Nephron (organoid): Measurements from ENCODE around the gene SPTBN1.
A peak's percentile ranks its signal among the peaks of the same experiment; 100 is the strongest.

ENCODE experiments used
- H3K27ac Mint-ChIP-seq, 3 experiments: 2 replicates each; pipeline ENCODE4 v1.8.0; 2020; ENCODE audit warnings: mixed read lengths in 3 of 3, mild to moderate bottlenecking in 2 of 3, moderate library complexity in 1 of 3
- H3K27me3 Mint-ChIP-seq: 2 replicates; pipeline ENCODE4 v1.8.0; 2021; ENCODE audit warnings: low read depth, mild to moderate bottlenecking, moderate library complexity, mixed read lengths
- H3K36me3 Mint-ChIP-seq: 2 replicates; pipeline ENCODE4 v1.8.0; 2020; ENCODE audit warnings: low read depth, mixed read lengths
- H3K4me1 Mint-ChIP-seq: 2 replicates; pipeline ENCODE4 v1.8.0; 2020; ENCODE audit warnings: mixed read lengths
- H3K4me3 Mint-ChIP-seq, 3 experiments: 2 replicates each; pipeline ENCODE4 v1.8.0; 2020; ENCODE audit warnings: mild to moderate bottlenecking in 3 of 3, mixed read lengths in 3 of 3, moderate library complexity in 2 of 3
- H3K9me3 Mint-ChIP-seq: 2 replicates; pipeline ENCODE4 v1.8.0; 2020; ENCODE audit warnings: mixed read lengths
- TF ChIP-seq, protein P1 (sequence below), 3 experiments: fragments of 200-600 bp; sonication (generic); IDR thresholded peaks; one replicate each; pipeline ENCODE4 v1.5.0; 2021; ENCODE audit warnings: antibody characterized with exemption in 3 of 3; ENCODE audit not compliant: unreplicated experiment in 3 of 3

Gene SPTBN1

DNA sequence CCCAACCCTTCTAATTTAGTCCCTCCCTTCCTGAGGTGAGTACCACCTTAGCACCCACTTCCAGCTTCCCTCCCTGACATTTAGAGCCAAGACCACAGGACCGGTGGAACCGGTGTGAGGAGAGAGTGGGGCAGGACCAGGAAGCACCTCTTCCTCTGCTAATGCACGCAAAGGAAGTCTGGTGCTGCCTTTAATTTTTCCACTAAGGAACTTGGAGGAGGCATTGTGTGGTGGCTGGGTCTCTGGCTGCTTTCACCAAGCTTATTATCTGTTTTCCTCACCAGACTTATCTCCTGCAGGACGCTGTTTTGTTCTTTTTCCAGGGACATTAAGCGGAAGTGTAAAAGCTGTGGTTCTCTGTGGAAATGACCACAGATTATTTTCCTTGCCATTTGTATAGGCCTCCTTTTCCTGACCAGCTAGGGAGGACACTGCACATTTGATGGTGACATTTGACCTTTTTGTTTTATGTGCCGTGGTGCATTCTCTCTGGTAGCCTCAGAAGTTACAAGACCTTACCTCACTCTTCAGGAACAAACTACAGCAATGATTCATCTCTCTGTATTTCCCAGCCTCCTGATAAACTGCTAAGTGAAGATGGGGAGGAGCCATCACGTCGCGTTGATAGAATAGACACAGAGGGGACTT lies 39.8 kb upstream of the SPTBN1 start:
- Mint-ChIP-seq H3K9me3 (no peaks in the 10 kb centered on the region), H3K4me1 (peaks cover 33% of the 10 kb centered on the region), H3K27ac (peak overlapping the region in 1 of 3 experiments; percentile 30)

DNA sequence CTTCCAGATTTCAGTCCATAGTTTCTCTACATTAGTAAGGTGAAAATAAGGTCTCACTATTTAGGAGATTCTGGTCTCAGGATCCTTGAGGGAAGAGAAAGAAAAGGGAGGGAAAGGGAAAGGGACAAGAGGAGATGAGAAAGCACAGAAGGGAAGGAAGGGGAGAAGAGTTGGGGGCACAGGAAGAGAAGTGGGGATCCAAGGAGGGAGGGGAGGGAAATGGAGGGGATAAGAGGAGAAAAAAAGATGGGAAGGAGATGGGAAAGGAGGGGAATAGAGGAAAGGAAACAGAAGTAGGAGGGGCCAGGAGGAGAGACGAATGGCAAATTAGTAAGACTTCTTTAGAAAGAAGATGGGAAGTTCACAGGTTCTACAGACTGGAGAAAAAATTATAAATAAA lies 39.2 kb upstream of the SPTBN1 start:
- peak overlapping the region in 1 of 3 experiments; percentile 30 for H3K27ac Mint-ChIP-seq
- H3K36me3 Mint-ChIP-seq, result no peaks in the 10 kb centered on the region
- peaks cover 27% of the 10 kb centered on the region for H3K4me1 Mint-ChIP-seq
- H3K4me3 Mint-ChIP-seq, result no peak overlapping the region
- TF ChIP-seq, protein P1, sequence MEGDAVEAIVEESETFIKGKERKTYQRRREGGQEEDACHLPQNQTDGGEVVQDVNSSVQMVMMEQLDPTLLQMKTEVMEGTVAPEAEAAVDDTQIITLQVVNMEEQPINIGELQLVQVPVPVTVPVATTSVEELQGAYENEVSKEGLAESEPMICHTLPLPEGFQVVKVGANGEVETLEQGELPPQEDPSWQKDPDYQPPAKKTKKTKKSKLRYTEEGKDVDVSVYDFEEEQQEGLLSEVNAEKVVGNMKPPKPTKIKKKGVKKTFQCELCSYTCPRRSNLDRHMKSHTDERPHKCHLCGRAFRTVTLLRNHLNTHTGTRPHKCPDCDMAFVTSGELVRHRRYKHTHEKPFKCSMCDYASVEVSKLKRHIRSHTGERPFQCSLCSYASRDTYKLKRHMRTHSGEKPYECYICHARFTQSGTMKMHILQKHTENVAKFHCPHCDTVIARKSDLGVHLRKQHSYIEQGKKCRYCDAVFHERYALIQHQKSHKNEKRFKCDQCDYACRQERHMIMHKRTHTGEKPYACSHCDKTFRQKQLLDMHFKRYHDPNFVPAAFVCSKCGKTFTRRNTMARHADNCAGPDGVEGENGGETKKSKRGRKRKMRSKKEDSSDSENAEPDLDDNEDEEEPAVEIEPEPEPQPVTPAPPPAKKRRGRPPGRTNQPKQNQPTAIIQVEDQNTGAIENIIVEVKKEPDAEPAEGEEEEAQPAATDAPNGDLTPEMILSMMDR (IDR thresholded peaks at IDR 0.05; ENCODE audit: unreplicated experiment in 3 of 3), result no peak
- H3K27me3 Mint-ChIP-seq, result no peaks in the 10 kb centered on the region
- no peaks in the 10 kb centered on the region for H3K9me3 Mint-ChIP-seq

More for the DNA sequence above, 39.8 kb upstream of the SPTBN1 start:
- Mint-ChIP-seq H3K36me3 (no peaks in the 10 kb centered on the region), H3K4me3 (no peak overlapping the region), H3K27me3 (no peaks in the 10 kb centered on the region)
- TF ChIP-seq, protein P1 (IDR thresholded peaks at IDR 0.05; ENCODE audit: unreplicated experiment in 3 of 3), result no peak

DNA sequence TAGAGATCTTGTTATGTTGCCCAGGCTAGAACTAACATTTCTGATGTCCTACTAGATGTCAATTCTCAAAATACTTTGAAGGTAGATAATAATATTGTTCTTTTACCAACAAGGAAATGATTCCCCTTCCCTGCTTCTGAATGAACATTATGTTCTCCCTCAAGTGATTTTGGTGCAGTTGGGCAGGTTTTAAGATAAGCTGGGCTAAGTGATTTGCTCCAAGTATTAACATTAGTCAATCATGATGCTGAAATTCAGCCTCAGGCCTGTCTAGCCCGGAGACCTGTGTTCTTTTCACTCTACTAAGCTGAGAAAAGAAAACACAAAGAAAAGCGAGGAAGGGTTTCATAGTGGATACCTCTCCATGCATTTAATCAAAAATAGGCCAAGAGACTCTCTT lies 38.5 kb upstream of the SPTBN1 start:
- H3K4me1 Mint-ChIP-seq, result peaks cover 27% of the 10 kb centered on the region
- no peak overlapping the region for H3K27ac Mint-ChIP-seq
- TF ChIP-seq, protein P1 (IDR thresholded peaks at IDR 0.05; ENCODE audit: unreplicated experiment in 3 of 3), result no peak
- no peaks in the 10 kb centered on the region for H3K27me3 Mint-ChIP-seq
- no peak overlapping the region for H3K4me3 Mint-ChIP-seq
- no peaks in the 10 kb centered on the region for H3K9me3 Mint-ChIP-seq
- no peaks in the 10 kb centered on the region for H3K36me3 Mint-ChIP-seq

DNA sequence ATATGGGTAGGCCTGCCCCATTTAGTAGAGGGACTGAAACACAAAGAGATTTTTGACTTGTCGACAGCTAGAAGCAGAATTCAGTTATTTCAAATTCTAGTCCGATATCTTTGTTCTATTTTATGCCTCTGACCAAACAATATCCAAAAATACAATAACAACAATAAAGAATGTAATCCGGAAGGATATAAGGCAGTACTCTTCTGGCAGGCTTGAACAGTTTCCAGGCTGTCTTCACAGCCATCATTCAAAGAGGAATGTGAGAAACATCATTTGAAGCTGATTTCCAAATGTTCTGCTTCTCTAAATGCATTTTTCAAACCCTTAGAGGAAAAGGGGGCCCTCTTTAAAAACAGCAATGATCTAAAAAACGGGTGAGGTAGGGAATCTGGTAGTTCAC lies 36.7 kb upstream of the SPTBN1 start:
- Mint-ChIP-seq H3K4me3 (no peak overlapping the region), H3K27me3 (no peaks in the 10 kb centered on the region), H3K9me3 (no peaks in the 10 kb centered on the region), H3K27ac (peak overlapping the region in 2 of 3 experiments; percentile 52 to 59), H3K4me1 (peaks cover 34% of the 10 kb centered on the region), H3K36me3 (no peaks in the 10 kb centered on the region)
- TF ChIP-seq, protein P1 (IDR thresholded peaks at IDR 0.05; ENCODE audit: unreplicated experiment in 3 of 3), result no peak

DNA sequence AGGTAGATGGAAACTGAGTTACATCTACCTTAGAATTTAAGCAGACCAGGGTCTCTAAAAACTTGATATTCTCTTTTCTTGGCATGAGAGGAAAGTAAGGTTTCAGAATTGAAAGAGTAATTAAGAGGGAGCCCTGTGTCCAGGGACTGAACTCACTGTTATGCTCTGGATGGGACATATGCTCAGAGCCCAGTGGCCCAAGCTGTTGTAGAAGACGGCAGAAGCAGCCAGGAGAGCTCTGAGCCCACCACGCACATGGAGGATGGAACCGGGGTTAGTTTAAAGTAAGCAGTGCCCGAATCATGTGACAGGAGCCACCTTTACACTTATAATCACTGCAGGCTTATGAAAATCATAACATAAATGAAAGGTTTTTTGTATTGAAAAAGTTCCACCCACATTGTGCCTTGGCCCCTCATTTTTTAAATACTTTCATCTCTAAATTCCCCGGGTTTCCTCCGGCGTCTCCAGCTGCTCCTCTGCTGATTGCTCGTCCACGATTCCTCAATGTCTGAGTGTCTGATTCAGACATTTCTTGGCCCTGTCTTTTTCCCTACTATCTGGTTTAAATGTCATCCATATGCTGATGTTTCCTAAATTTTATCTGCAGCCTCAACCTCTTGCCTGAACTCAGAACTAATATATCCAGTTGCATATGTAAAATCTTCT lies 36.1 kb upstream of the SPTBN1 start:
- Mint-ChIP-seq H3K36me3 (no peaks in the 10 kb centered on the region), H3K27ac (peak overlapping the region; percentile 9 to 64 (median 52)), H3K27me3 (no peaks in the 10 kb centered on the region), H3K9me3 (no peaks in the 10 kb centered on the region), H3K4me1 (peaks cover 34% of the 10 kb centered on the region), H3K4me3 (peak overlapping the region in 1 of 3 experiments; percentile 4)
- TF ChIP-seq, protein P1 (IDR thresholded peaks at IDR 0.05; ENCODE audit: unreplicated experiment in 3 of 3), result no peak
